Stomach (tissue), 4 donors: ENCODE data around the gene AUTS2.
"Not testable (repeated sequence)": the region's sequence is repeated elsewhere in the genome, so short reads cannot be mapped to it uniquely, and the experiment has no call there.

ENCODE experiments used
- EP300 ChIP-seq: sonication (generic); formaldehyde crosslinking; IDR thresholded peaks from one replicate; pipeline ENCODE4 v1.6.1; 2017; ENCODE audit warnings: antibody characterized with exemption
- POLR2A ChIP-seq, 4 donors: fragments of 450-650 bp; IDR thresholded peaks; one replicate each; pipeline ENCODE4 v1.6.1; 2016; ENCODE audit warnings: antibody characterized with exemption in 4 of 4, control low read depth in 2 of 4, mild to moderate bottlenecking in 1 of 4, moderate library complexity in 1 of 4
- POLR2AphosphoS5 ChIP-seq, 3 donors: sonication (generic); formaldehyde crosslinking; IDR thresholded peaks; one replicate each; pipeline ENCODE4 v1.6.1; 2016; ENCODE audit warnings: antibody characterized with exemption in 3 of 3
- TF ChIP-seq, protein P1 (sequence below), 7 experiments: fragments of 450-650 bp in 4 of 7; fragments of 200-600 bp in 3 of 7; sonication (generic) in 3 of 7; IDR thresholded peaks; one replicate each; pipeline ENCODE4 v1.5.1; 2016 to 2019; ENCODE audit warnings: antibody characterized with exemption in 7 of 7, control low read depth in 2 of 7, mild to moderate bottlenecking in 1 of 7

DNA sequence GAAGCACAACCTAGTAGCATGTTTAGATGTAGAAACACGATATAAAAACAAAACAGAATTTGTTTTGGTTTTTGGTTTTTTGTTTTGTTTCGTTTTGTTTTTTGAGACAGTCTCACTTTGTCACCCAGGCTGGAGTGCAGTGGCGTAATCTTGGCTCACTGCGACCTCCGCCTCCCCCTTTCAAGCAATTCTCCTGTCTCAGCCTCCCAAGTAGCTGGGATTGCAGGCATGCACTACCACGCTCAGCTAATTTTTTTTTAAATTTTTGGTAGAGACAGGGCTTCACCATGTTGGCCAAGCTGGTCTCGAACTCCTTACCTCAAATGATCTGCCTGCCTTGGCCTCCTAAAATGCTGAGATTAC, 1050.2 kb downstream of the AUTS2 start:
- TF ChIP-seq, protein P1, sequence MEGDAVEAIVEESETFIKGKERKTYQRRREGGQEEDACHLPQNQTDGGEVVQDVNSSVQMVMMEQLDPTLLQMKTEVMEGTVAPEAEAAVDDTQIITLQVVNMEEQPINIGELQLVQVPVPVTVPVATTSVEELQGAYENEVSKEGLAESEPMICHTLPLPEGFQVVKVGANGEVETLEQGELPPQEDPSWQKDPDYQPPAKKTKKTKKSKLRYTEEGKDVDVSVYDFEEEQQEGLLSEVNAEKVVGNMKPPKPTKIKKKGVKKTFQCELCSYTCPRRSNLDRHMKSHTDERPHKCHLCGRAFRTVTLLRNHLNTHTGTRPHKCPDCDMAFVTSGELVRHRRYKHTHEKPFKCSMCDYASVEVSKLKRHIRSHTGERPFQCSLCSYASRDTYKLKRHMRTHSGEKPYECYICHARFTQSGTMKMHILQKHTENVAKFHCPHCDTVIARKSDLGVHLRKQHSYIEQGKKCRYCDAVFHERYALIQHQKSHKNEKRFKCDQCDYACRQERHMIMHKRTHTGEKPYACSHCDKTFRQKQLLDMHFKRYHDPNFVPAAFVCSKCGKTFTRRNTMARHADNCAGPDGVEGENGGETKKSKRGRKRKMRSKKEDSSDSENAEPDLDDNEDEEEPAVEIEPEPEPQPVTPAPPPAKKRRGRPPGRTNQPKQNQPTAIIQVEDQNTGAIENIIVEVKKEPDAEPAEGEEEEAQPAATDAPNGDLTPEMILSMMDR (IDR thresholded peaks at IDR 0.05) = not testable (repeated sequence)
- not testable (repeated sequence) for TF ChIP-seq POLR2A (IDR thresholded peaks at IDR 0.05); EP300; POLR2AphosphoS5 (IDR thresholded peaks at IDR 0.05)
